GM12878 (cell line): ENCODE measurements around the gene SPOP.

Experiments used
- CTCF ChIP-seq, 3 experiments: IDR thresholded peaks in 2 of 3; conservative IDR thresholded peaks in 1 of 3; 2 replicates each; pipeline ENCODE4 v1.5.1; 2011; ENCODE audit warnings: low read depth in 3 of 3, low read length in 3 of 3, mild to moderate bottlenecking in 3 of 3, control low read depth in 2 of 3, moderate library complexity in 2 of 3, inconsistent platforms in 1 of 3, mixed read lengths in 1 of 3; ENCODE audit not compliant: control insufficient read depth in 2 of 3, insufficient read depth in 1 of 3; ENCODE audit errors: extremely low read depth in 1 of 3
- IKZF2 ChIP-seq, 2 experiments: fragments of 450-650 bp; IDR thresholded peaks; 2 replicates each; pipeline ENCODE4 v1.6.1; 2017; ENCODE audit warnings: mild to moderate bottlenecking in 2 of 2, moderate library complexity in 2 of 2
- TF ChIP-seq, protein P1 (sequence below): fragments of 450-650 bp; IDR thresholded peaks from 2 replicates; pipeline ENCODE4 v1.6.1; 2017; ENCODE audit warnings: low read depth, mild to moderate bottlenecking, moderate library complexity

- TF ChIP-seq, protein P1, sequence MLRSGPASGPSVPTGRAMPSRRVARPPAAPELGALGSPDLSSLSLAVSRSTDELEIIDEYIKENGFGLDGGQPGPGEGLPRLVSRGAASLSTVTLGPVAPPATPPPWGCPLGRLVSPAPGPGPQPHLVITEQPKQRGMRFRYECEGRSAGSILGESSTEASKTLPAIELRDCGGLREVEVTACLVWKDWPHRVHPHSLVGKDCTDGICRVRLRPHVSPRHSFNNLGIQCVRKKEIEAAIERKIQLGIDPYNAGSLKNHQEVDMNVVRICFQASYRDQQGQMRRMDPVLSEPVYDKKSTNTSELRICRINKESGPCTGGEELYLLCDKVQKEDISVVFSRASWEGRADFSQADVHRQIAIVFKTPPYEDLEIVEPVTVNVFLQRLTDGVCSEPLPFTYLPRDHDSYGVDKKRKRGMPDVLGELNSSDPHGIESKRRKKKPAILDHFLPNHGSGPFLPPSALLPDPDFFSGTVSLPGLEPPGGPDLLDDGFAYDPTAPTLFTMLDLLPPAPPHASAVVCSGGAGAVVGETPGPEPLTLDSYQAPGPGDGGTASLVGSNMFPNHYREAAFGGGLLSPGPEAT, result no peak
- TF ChIP-seq IKZF2 (IDR thresholded peaks at IDR 0.05) (0 out of 4 replicates have a peak, but pooled peaks of 1 of the 2 experiments have one; percentile 18), CTCF (IDR thresholded peaks at IDR 0.05 in 2 of 3, conservative IDR thresholded peaks at IDR 0.05 in 1 of 3; ENCODE audit: control insufficient read depth in 2 of 3, extremely low read depth in 1 of 3, insufficient read depth in 1 of 3, low read depth in 3 of 3, low read length in 3 of 3) (peak; percentile 68 to 75 (median 70))
Measured at GRCh38 chr17:49557312-49558024, 120.4 kb downstream of the SPOP start.
